IMR-90 (cell line): ENCODE data around the gene TENT5A. TPM values are rescaled to one million over a fixed set of nuclear protein-coding genes. Genes with fewer than 3 reads are reported as not detected.

ENCODE experiments used
- ATAC-seq: fragments of 200-7000 bp; cut with Tn5 transposase; 2 replicates; pipeline ENCODE4 v1.9.1; 2020; ENCODE audit warnings: low read depth, mild to moderate bottlenecking, moderate library complexity
- BruUV-seq: library from RNA; stranded (reverse); fragments of 400-500 nt; replicated peaks from 2 replicates; lab custom pipeline; 2021; lab: Mats Ljungman, UMichigan
- CTCF ChIA-PET: fragments of 300-600 bp; formaldehyde crosslinking; extraction: SDS; loops from one replicate; lab custom pipeline; 2021; ENCODE audit warnings: antibody characterized with exemption; lab: Yijun Ruan, JAX
- POLR2A ChIA-PET: fragments of 300-600 bp; sonication (Branson Sonifier 250); formaldehyde crosslinking; loops from one replicate; lab custom pipeline; 2022; ENCODE audit warnings: antibody characterized with exemption; ENCODE audit not compliant: unreplicated experiment; lab: Charles Lee
- DNase-seq: peaks from one replicate; pipeline ENCODE4 v3.0.0; 2013
- H2AFZ ChIP-seq: replicated peaks from 2 replicates; pipeline ENCODE3; 2013; ENCODE audit warnings: low read length, mild to moderate bottlenecking; ENCODE audit not compliant: poor library complexity
- H2AK5ac ChIP-seq: 2 replicates; pipeline ENCODE4 v1.6.1; 2013; ENCODE audit warnings: low read depth, low read length, inconsistent platforms
- H2AK9ac ChIP-seq: replicated peaks from 2 replicates; pipeline ENCODE3; 2013; ENCODE audit warnings: mild to moderate bottlenecking, low read depth, low read length, moderate library complexity; ENCODE audit not compliant: poor library complexity
- H2BK120ac ChIP-seq: 2 replicates; pipeline ENCODE4 v1.6.1; 2013; ENCODE audit warnings: low read depth, low read length, inconsistent platforms
- H2BK15ac ChIP-seq: 3 replicates; pipeline ENCODE4 v1.6.1; 2013; ENCODE audit warnings: low read depth, low read length, inconsistent platforms
- H2BK20ac ChIP-seq: 2 replicates; pipeline ENCODE4 v1.6.1; 2013; ENCODE audit warnings: low read depth, mild to moderate bottlenecking, inconsistent platforms, low read length, moderate library complexity
- H2BK5ac ChIP-seq: 2 replicates; pipeline ENCODE4 v1.6.1; 2013; ENCODE audit warnings: mild to moderate bottlenecking, low read depth, low read length, inconsistent platforms; ENCODE audit not compliant: poor library complexity, severe bottlenecking
- H3K14ac ChIP-seq: replicated peaks from 2 replicates; pipeline ENCODE4 v1.6.1; 2013; ENCODE audit warnings: low read depth, low read length, inconsistent platforms
- H3K18ac ChIP-seq: 2 replicates; pipeline ENCODE4 v1.6.1; 2013; ENCODE audit warnings: low read depth, low read length, control low read depth
- H3K23ac ChIP-seq: 2 replicates; pipeline ENCODE4 v1.6.1; 2013; ENCODE audit warnings: low read depth, low read length, inconsistent platforms
- H3K27ac ChIP-seq: 2 replicates; pipeline ENCODE4 v1.5.1; 2013; ENCODE audit warnings: mild to moderate bottlenecking, control low read depth, low read length; ENCODE audit not compliant: insufficient read depth
- H3K27me3 ChIP-seq: 2 replicates; pipeline ENCODE4 v1.6.1; 2013; ENCODE audit warnings: low read length; ENCODE audit not compliant: control insufficient read depth, insufficient read depth
- H3K36me3 ChIP-seq: 2 replicates; pipeline ENCODE4 v1.6.1; 2013; ENCODE audit warnings: low read length, mixed read lengths; ENCODE audit not compliant: control insufficient read depth, insufficient read depth
- H3K4ac ChIP-seq: 2 replicates; pipeline ENCODE4 v1.6.1; 2013; ENCODE audit warnings: low read depth, low read length, inconsistent platforms
- H3K4me1 ChIP-seq: 2 replicates; pipeline ENCODE4 v1.6.1; 2013; ENCODE audit warnings: low read length, mixed read lengths; ENCODE audit not compliant: control insufficient read depth, insufficient read depth
- H3K4me2 ChIP-seq: 2 replicates; pipeline ENCODE4 v1.6.1; 2013; ENCODE audit warnings: low read depth, mild to moderate bottlenecking, control low read depth, low read length, moderate library complexity
- H3K4me3 ChIP-seq: 2 replicates; pipeline ENCODE4 v1.5.1; 2013; ENCODE audit warnings: low read depth, mild to moderate bottlenecking, control low read depth, low read length, moderate library complexity; ENCODE audit not compliant: insufficient read depth
- H3K56ac ChIP-seq: 2 replicates; pipeline ENCODE4 v1.6.1; 2013; ENCODE audit warnings: low read length, inconsistent platforms; ENCODE audit not compliant: insufficient read depth; ENCODE audit errors: extremely low read depth
- H3K79me1 ChIP-seq, 2 experiments: 2 replicates each; pipeline ENCODE4 v1.6.1; 2013; ENCODE audit warnings: low read length in 2 of 2, inconsistent platforms in 1 of 2, low read depth in 1 of 2
- H3K9ac ChIP-seq: 2 replicates; pipeline ENCODE4 v1.6.1; 2013; ENCODE audit warnings: low read depth, low read length, control low read depth
- H3K9me1 ChIP-seq: 2 replicates; pipeline ENCODE4 v1.6.1; 2013; ENCODE audit warnings: low read length, inconsistent platforms; ENCODE audit not compliant: insufficient read depth
- H3K9me3 ChIP-seq: 2 replicates; pipeline ENCODE4 v1.6.1; 2013; ENCODE audit warnings: low read length; ENCODE audit not compliant: control insufficient read depth, insufficient read depth
- H4K20me1 ChIP-seq: 2 replicates; pipeline ENCODE4 v1.6.1; 2013; ENCODE audit warnings: low read length, inconsistent platforms; ENCODE audit not compliant: insufficient read depth
- H4K5ac ChIP-seq: 2 replicates; pipeline ENCODE4 v1.6.1; 2013; ENCODE audit warnings: mild to moderate bottlenecking, low read depth, low read length, control low read depth
- H4K8ac ChIP-seq, 2 experiments: 2 replicates each; pipeline ENCODE4 v1.6.1; 2013; ENCODE audit warnings: low read depth in 2 of 2, low read length in 2 of 2, control low read depth in 1 of 2, inconsistent platforms in 1 of 2
- H4K91ac ChIP-seq: 2 replicates; pipeline ENCODE4 v1.6.1; 2013; ENCODE audit warnings: low read depth, low read length, inconsistent platforms; ENCODE audit not compliant: insufficient read depth
- BHLHE40 ChIP-seq: fragments of 150-350 bp; IDR thresholded peaks from 2 replicates; pipeline ENCODE4 v1.6.1; 2016; ENCODE audit warnings: mild to moderate bottlenecking, low read depth, low read length
- CEBPB ChIP-seq: IDR thresholded peaks from 2 replicates; pipeline ENCODE4 v1.6.1; 2012; ENCODE audit warnings: low read depth, low read length, improper control_type of control experiment
- CHD1 ChIP-seq: IDR thresholded peaks from 2 replicates; pipeline ENCODE4 v1.6.1; 2012; ENCODE audit warnings: low read depth, low read length, improper control_type of control experiment
- CTCF ChIP-seq: conservative IDR thresholded peaks from 2 replicates; pipeline ENCODE4 v1.5.1; 2012; ENCODE audit warnings: mild to moderate bottlenecking, low read depth, low read length, improper control_type of control experiment
- ELK1 ChIP-seq: fragments of 150-350 bp; IDR thresholded peaks from 2 replicates; pipeline ENCODE4 v1.6.1; 2016; ENCODE audit warnings: low read depth, mild to moderate bottlenecking, low read length, moderate library complexity, borderline replicate concordance
- FOS ChIP-seq: fragments of 150-350 bp; IDR thresholded peaks from 2 replicates; pipeline ENCODE4 v1.6.1; 2016; ENCODE audit warnings: low read depth, low read length
- MAFK ChIP-seq: IDR thresholded peaks from 2 replicates; pipeline ENCODE4 v1.6.1; 2012; ENCODE audit warnings: low read depth, low read length, improper control_type of control experiment
- MAZ ChIP-seq: IDR thresholded peaks from 2 replicates; pipeline ENCODE4 v1.6.1; 2012; ENCODE audit warnings: low read depth, mild to moderate bottlenecking, low read length, improper control_type of control experiment, moderate library complexity, borderline replicate concordance
- MXI1 ChIP-seq: IDR thresholded peaks from 2 replicates; pipeline ENCODE4 v1.6.1; 2012; ENCODE audit warnings: low read depth, mild to moderate bottlenecking, low read length, moderate library complexity, borderline replicate concordance
- NFE2L2 ChIP-seq: fragments of 150-350 bp; IDR thresholded peaks from 2 replicates; pipeline ENCODE4 v1.6.1; 2016; ENCODE audit warnings: low read depth, mild to moderate bottlenecking, low read length
- POLR2A ChIP-seq: IDR thresholded peaks from 2 replicates; pipeline ENCODE4 v1.6.1; 2012; ENCODE audit warnings: mild to moderate bottlenecking, low read depth, low read length
- RAD21 ChIP-seq: IDR thresholded peaks from 2 replicates; pipeline ENCODE4 v1.6.1; 2012; ENCODE audit warnings: low read length, improper control_type of control experiment
- RCOR1 ChIP-seq: IDR thresholded peaks from 2 replicates; pipeline ENCODE4 v1.6.1; 2012; ENCODE audit warnings: mild to moderate bottlenecking, low read length, improper control_type of control experiment; ENCODE audit not compliant: insufficient replicate concordance
- RFX5 ChIP-seq: IDR thresholded peaks from 2 replicates; pipeline ENCODE4 v1.8.0; 2012; ENCODE audit warnings: low read depth, mild to moderate bottlenecking, low read length, moderate library complexity
- SMC3 ChIP-seq: fragments of 150-350 bp; IDR thresholded peaks from 2 replicates; pipeline ENCODE4 v1.6.1; 2016; ENCODE audit warnings: low read depth, mild to moderate bottlenecking, antibody characterized with exemption, low read length, moderate library complexity
- USF2 ChIP-seq: fragments of 150-350 bp; IDR thresholded peaks from 2 replicates; pipeline ENCODE4 v1.6.1; 2017; ENCODE audit warnings: mild to moderate bottlenecking, antibody characterized with exemption, low read length, low read depth
- WGBS, 2 experiments: methylation state at CpG; one replicate each; pipeline versions ENCODE4 v1.1.5 to v1.1.7; 2013; ENCODE audit warnings: missing lambda C conversion rate in 2 of 2; ENCODE audit not compliant: insufficient read length in 1 of 2; ENCODE audit errors: extremely low coverage in 2 of 2; 5-methylcytosine and 5-hydroxymethylcytosine counted together
- dilution Hi-C: fragments of 300-500 bp; cut with HindIII; formaldehyde crosslinking; loops from one replicate; pipeline ENCODE4 v1.14.3; 2018; ENCODE audit warnings: low sequenced_read_pairs; ENCODE audit not compliant: unreplicated experiment
- in situ Hi-C: fragments of 300-500 bp; cut with MboI; formaldehyde crosslinking; loops from 3 replicates; pipeline ENCODE4 v1.14.3; 2019; ENCODE audit warnings: low sequenced_read_pairs, inconsistent platforms, mixed read lengths
- intact Hi-C: fragments of 100-400 bp; cut with micrococcal nuclease; formaldehyde crosslinking; loops from 2 replicates; pipeline ENCODE4 v1.10.0; 2022
- polyA plus RNA-seq, 3 experiments: library from polyadenylated mRNA; depleted of rRNA; stranded (reverse); fragments of >200 nt; gene quantifications; 2 replicates each; pipeline ENCODE4 v1.2.3, GENCODE V29; 2012; ENCODE audit warnings: low replicate concordance in 1 of 3
- total RNA-seq: library from RNA; depleted of rRNA; stranded (reverse); fragments of >200 nt; gene quantifications from 2 replicates; pipeline ENCODE4 v1.2.3, GENCODE V29; 2012

Gene TENT5A
- total and polyA plus RNA-seq, 2 of the 4 experiments (the other 2 are of a cell fraction): 3.5 to 10.8 TPM

- Histone ChIP-seq H3K18ac (no peak overlapping the region), H4K8ac (no peak overlapping the region), H4K91ac (no peak overlapping the region), H3K56ac (no peak overlapping the region), H2BK15ac (no peak overlapping the region), H4K5ac (no peak overlapping the region), H3K4me3 (no peak overlapping the region), H3K14ac (no peak overlapping the region), H3K4me2 (no peak overlapping the region), H3K9me1 (no peaks in the 10 kb centered on the region), H2BK120ac (no peak overlapping the region), H2AK9ac (no peak overlapping the region), H2AK5ac (no peak overlapping the region), H4K20me1 (no peaks in the 10 kb centered on the region), H3K36me3 (no peaks in the 10 kb centered on the region), H3K27ac (no peak overlapping the region), H2BK5ac (no peak overlapping the region), H2BK20ac (no peak overlapping the region), H3K9ac (no peak overlapping the region), H3K9me3 (no peaks in the 10 kb centered on the region), H2AFZ (no peak overlapping the region), H3K23ac (no peak overlapping the region), H3K79me1 (no peaks in the 10 kb centered on the region), H3K4me1 (no peaks in the 10 kb centered on the region), H3K27me3 (no peaks in the 10 kb centered on the region), H3K4ac (no peak overlapping the region)
- DNase-seq (no peak), ATAC-seq (no peak)
- in situ Hi-C loops (no loop called here), intact Hi-C loops (no loop called here), dilution Hi-C loops (no loop called here)
- no TSS peak for BruUV-seq
- CTCF ChIA-PET: no interaction called here
- POLR2A ChIA-PET: no interaction called here
- TF ChIP-seq CHD1 (no peak), RFX5 (no peak), MAFK (no peak), FOS (no peak), RCOR1 (no peak), ELK1 (no peak), SMC3 (no peak), NFE2L2 (no peak), RAD21 (no peak), POLR2A (no peak), CTCF (no peak), CEBPB (no peak), USF2 (no peak), BHLHE40 (no peak), MAZ (no peak), MXI1 (no peak)
- no CpG with 5 or more reads among the region's 1 CpG for WGBS, 2 experiments
Observed at GRCh38 chr6:81795890-81796289, 43.4 kb upstream of the TENT5A start.
